GM12878 (cell line): ENCODE measurements around the gene GLRX5. TPM values are rescaled to one million over a fixed set of nuclear protein-coding genes. Genes with fewer than 3 reads are reported as not detected.

Source experiments
- ATAC-seq: fragments of 200-7000 bp; cut with Tn5 transposase; 3 replicates; pipeline ENCODE4 v1.9.1; 2020; ENCODE audit warnings: mild to moderate bottlenecking, moderate library complexity
- BruUV-seq: library from RNA; stranded (reverse); fragments of 400-500 nt; replicated peaks from 2 replicates; lab custom pipeline; 2021; lab: Mats Ljungman, UMichigan
- CTCF ChIA-PET: fragments of 300-600 bp; sonication (Branson Sonifier 250); formaldehyde crosslinking; extraction: SDS; loops from one replicate; lab custom pipeline; 2021; ENCODE audit warnings: inconsistent platforms; lab: Yijun Ruan, JAX
- POLR2A ChIA-PET: fragments of 350-600 bp; formaldehyde crosslinking; extraction: SDS; loops from one replicate; lab custom pipeline; 2021; ENCODE audit warnings: inconsistent platforms; lab: Charles Lee
- RAD21 ChIA-PET: fragments of 300-600 bp; sonication (Branson Sonifier 250); formaldehyde crosslinking; loops from one replicate; lab custom pipeline; 2023; ENCODE audit warnings: antibody characterized with exemption; ENCODE audit not compliant: unreplicated experiment; lab: Charles Lee
- SMC1A ChIA-PET: fragments of 300-600 bp; sonication (Branson Sonifier 250); formaldehyde crosslinking; loops from one replicate; lab custom pipeline; 2023; ENCODE audit not compliant: unreplicated experiment, uncharacterized antibody; lab: Charles Lee
- DNase-seq: peaks from one replicate; pipeline ENCODE4 v3.0.0-alpha.2; 2011; ENCODE audit warnings: low read depth, low spot score
- FAIRE-seq: peaks from 3 replicates; lab custom pipeline; 2011; peaks lifted over from hg19 to GRCh38; lab: Jason Lieb, UNC
- H2AFZ ChIP-seq: 2 replicates; pipeline ENCODE4 v1.6.0; 2011; ENCODE audit warnings: low read depth, low read length, control low read depth; ENCODE audit not compliant: control insufficient read depth
- H3K27ac ChIP-seq: 2 replicates; pipeline ENCODE4 v1.5.1; 2011; ENCODE audit warnings: control low read depth; ENCODE audit not compliant: control insufficient read depth, insufficient read depth
- H3K27me3 ChIP-seq, 2 experiments: replicated peaks in 1 of 2; 2 replicates each; pipeline versions ENCODE4 v1.6.0 to v1.6.1; 2011; ENCODE audit warnings: low read length in 1 of 2; ENCODE audit not compliant: control insufficient read depth in 2 of 2, insufficient read depth in 2 of 2
- H3K36me3 ChIP-seq, 2 experiments: 2 replicates each; pipeline ENCODE4 v1.5.1; 2011; ENCODE audit warnings: low read length in 1 of 2; ENCODE audit not compliant: control insufficient read depth in 2 of 2, insufficient read depth in 2 of 2
- H3K4me1 ChIP-seq: 2 replicates; pipeline ENCODE4 v1.6.1; 2011; ENCODE audit warnings: mild to moderate bottlenecking, low read length, moderate library complexity, mixed read lengths; ENCODE audit not compliant: control insufficient read depth, insufficient read depth
- H3K4me2 ChIP-seq: 2 replicates; pipeline ENCODE4 v1.6.0; 2011; ENCODE audit warnings: control low read depth; ENCODE audit not compliant: control insufficient read depth, insufficient read depth
- H3K4me3 ChIP-seq: fragments of 200-600 bp; sonication (generic); 2 replicates; pipeline ENCODE4 v1.5.1; 2016
- H3K79me2 ChIP-seq: 2 replicates; pipeline ENCODE4 v1.6.0; 2011; ENCODE audit warnings: low read length; ENCODE audit not compliant: control insufficient read depth, insufficient read depth
- H3K9ac ChIP-seq: 2 replicates; pipeline ENCODE4 v1.8.0; 2011; ENCODE audit warnings: low read length, control low read depth, mixed read lengths; ENCODE audit not compliant: control insufficient read depth, insufficient read depth
- H3K9me3 ChIP-seq: replicated peaks from 3 replicates; pipeline ENCODE4 v1.5.1; 2011; ENCODE audit warnings: mild to moderate bottlenecking, low read length; ENCODE audit not compliant: control insufficient read depth, insufficient read depth
- H4K20me1 ChIP-seq: 2 replicates; pipeline ENCODE4 v1.6.0; 2011; ENCODE audit not compliant: control insufficient read depth, insufficient read depth
- BMI1 ChIP-seq: fragments of 450-650 bp; IDR thresholded peaks from 2 replicates; pipeline ENCODE4 v1.6.1; 2016; ENCODE audit warnings: mild to moderate bottlenecking, moderate library complexity, borderline replicate concordance
- EZH2 ChIP-seq: IDR thresholded peaks from 2 replicates; pipeline ENCODE4 v1.6.1; 2012; ENCODE audit warnings: low read depth, mild to moderate bottlenecking, control low read depth, inconsistent platforms, low read length, borderline replicate concordance; ENCODE audit not compliant: control insufficient read depth
- KAT2A ChIP-seq: conservative IDR thresholded peaks from 2 replicates; pipeline ENCODE4 v1.6.1; 2011; ENCODE audit warnings: low read depth, low read length; ENCODE audit not compliant: control insufficient read depth
- RFX5 ChIP-seq: IDR thresholded peaks from 2 replicates; pipeline ENCODE4 v1.6.1; 2011; ENCODE audit warnings: low read depth, low read length, improper control_type of control experiment
- SP1 ChIP-seq: IDR thresholded peaks from one replicate; pipeline ENCODE4 v1.6.1; 2011; ENCODE audit warnings: low read depth, low read length
- WGBS: methylation state at CpG from one replicate; pipeline ENCODE4 v1.1.6; 2016; ENCODE audit warnings: low lambda C conversion rate; ENCODE audit not compliant: insufficient replicate concordance, insufficient coverage; ENCODE audit errors: missing lambda C conversion rate; 5-methylcytosine and 5-hydroxymethylcytosine counted together
- in situ Hi-C: fragments of 300-500 bp; cut with MboI; formaldehyde crosslinking; loops from 9 replicates; pipeline ENCODE4 v1.14.3; 2018; ENCODE audit warnings: mixed read lengths
- intact Hi-C: fragments of 100-400 bp; cut with micrococcal nuclease; formaldehyde crosslinking; loops from one replicate; pipeline ENCODE4 v1.14.2; 2022; ENCODE audit not compliant: unreplicated experiment
- polyA plus RNA-seq, 11 experiments: library from polyadenylated mRNA; depleted of rRNA in 4 of 11; unstranded in 6 of 11; stranded (reverse) in 5 of 11; fragments of >200 nt; fragmentation: Nextera tagmentation in 4 of 11; fragmentation: Illumina TruSeq in 1 of 11; extraction: Ambion mirVana in 4 of 11; extraction: Trizol in 1 of 11; gene quantifications; 1 replicate in 1 of 11; 2 replicates in 10 of 11; pipeline versions ENCODE4 v1.2.1 to v1.2.3, GENCODE V29; 2011 to 2016; ENCODE audit warnings: inconsistent platforms in 2 of 11, missing spikeins in 2 of 11, low read depth in 1 of 11
- total RNA-seq, 4 experiments: library from RNA; depleted of rRNA in 3 of 4; stranded (reverse); fragments of >200 nt in 3 of 4; fragmentation: Illumina TruSeq in 1 of 4; extraction: Trizol in 1 of 4; gene quantifications; 2 replicates each; pipeline versions ENCODE4 v1.2.1 to v1.2.3, GENCODE V29; 2013 to 2021
- TF ChIP-seq, protein P1 (sequence below): fragments of 450-650 bp; IDR thresholded peaks from 2 replicates; pipeline ENCODE4 v1.6.1; 2017; ENCODE audit warnings: mild to moderate bottlenecking

Gene GLRX5
- total and polyA plus RNA-seq, 10 of the 15 experiments (the other 5 are each of a cell fraction or from before 2014, with no cell fraction given), result 12.8 to 139 (median 55.4) TPM

DNA sequence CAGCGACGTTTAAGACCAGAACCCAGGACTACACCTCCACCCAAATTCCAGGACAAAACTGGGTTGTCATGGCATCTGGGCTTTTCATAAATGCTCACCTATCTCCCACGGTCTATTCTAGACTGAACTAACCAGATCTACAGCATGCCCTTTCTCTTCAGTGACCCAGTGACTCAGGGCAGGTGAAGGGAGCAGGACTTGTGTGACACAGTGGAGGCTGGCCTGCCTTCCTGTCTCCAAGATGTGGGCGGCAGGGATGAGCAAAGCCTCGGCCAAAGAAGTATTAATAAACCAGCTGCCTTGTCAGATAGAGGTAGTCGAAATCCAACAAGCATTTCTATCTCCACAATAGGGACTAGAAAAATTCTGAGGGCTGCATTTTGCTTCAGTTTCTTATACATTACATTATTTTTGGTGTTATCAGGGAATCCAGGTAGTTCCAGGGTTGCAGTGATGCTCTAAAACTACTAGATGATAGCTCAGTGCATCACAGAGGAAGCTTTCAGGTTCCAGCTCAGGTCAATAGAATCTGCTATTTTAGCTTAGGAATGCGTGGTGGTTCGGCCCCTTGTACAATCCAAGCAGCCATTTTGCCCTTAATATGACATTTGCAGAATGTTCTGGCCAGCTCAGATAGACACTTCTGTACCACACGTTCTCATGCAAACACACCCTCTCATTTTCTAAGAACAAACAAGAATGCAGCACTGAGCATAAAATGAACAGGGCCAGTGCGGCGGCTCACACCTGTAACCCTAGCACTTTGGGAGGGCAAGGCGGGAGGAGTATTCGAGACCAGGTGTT lies 4.2 kb upstream of the GLRX5 start:
- no peaks in the 10 kb centered on the region for H4K20me1 ChIP-seq
- no peak for TF ChIP-seq EZH2
- TF ChIP-seq, protein P1, sequence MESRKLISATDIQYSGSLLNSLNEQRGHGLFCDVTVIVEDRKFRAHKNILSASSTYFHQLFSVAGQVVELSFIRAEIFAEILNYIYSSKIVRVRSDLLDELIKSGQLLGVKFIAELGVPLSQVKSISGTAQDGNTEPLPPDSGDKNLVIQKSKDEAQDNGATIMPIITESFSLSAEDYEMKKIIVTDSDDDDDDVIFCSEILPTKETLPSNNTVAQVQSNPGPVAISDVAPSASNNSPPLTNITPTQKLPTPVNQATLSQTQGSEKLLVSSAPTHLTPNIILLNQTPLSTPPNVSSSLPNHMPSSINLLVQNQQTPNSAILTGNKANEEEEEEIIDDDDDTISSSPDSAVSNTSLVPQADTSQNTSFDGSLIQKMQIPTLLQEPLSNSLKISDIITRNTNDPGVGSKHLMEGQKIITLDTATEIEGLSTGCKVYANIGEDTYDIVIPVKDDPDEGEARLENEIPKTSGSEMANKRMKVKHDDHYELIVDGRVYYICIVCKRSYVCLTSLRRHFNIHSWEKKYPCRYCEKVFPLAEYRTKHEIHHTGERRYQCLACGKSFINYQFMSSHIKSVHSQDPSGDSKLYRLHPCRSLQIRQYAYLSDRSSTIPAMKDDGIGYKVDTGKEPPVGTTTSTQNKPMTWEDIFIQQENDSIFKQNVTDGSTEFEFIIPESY, result no peak
- no peak for TF ChIP-seq RFX5
- TF ChIP-seq SP1, result no peak
- no peak for TF ChIP-seq KAT2A
- TF ChIP-seq BMI1, result no peak
- TF ChIP-seq, all 136 proteins: peak for 0
- peaks cover 46% of the 10 kb centered on the region for H3K79me2 ChIP-seq
- POLR2A ChIA-PET, result interaction anchor here (1.1 to 1.3 kb wide), 2 partner anchors 14 to 88 kb away, joined by 3 to 7 read pairs; partner anchors contain the start of gene SYNE3
- no peak for ATAC-seq
- CTCF ChIA-PET, result interaction anchor here (0.7 to 12.1 kb wide), 9 partner anchors 11 to 104 kb away, joined by 3 to 118 read pairs (median 5); no protein-coding TSS in a partner anchor
- intact Hi-C loops (loop anchor here (5.0 to 10.0 kb wide), 2 partner anchors 33 to 376 kb away; partner anchors contain the start of gene DICER1), in situ Hi-C loops (loop anchor here (5.0 kb wide), 1 partner anchor 88 kb away; no protein-coding TSS in a partner anchor)
- H3K27me3 ChIP-seq, result no peaks in the 10 kb centered on the region
- no TSS peak for BruUV-seq
- SMC1A ChIA-PET, result interaction anchor here (0.8 to 3.5 kb wide), 13 partner anchors 11 to 103 kb away, joined by 3 to 19 read pairs (median 4); no protein-coding TSS in a partner anchor
- no peak overlapping the region for H3K27ac ChIP-seq
- WGBS, result 80% methylated on average over 13 of the region's 13 CpGs
- no peaks in the 10 kb centered on the region for H3K9me3 ChIP-seq
- no peak overlapping the region for H2AFZ ChIP-seq
- no peaks in the 10 kb centered on the region for H3K4me1 ChIP-seq
- peak overlapping the region; percentile 93 for H3K4me2 ChIP-seq
- FAIRE-seq, result no peak
- RAD21 ChIA-PET, result interaction anchor here (1.1 to 9.8 kb wide), 5 partner anchors 12 to 383 kb away, joined by 3 to 171 read pairs (median 4); no protein-coding TSS in a partner anchor
- no peak for DNase-seq
- 0 out of 2 replicates have a peak overlapping the region, but pooled peaks have one; percentile 93 for H3K4me3 ChIP-seq
- no peak overlapping the region for H3K9ac ChIP-seq
- H3K36me3 ChIP-seq, result no peaks in the 10 kb centered on the region; a peak in 1 of 4 replicates
